ENCODE measurements around the gene FHL2.
"Not testable (repeated sequence)": the region's sequence is repeated elsewhere in the genome, so short reads cannot be mapped to it uniquely, and the experiment has no call there.

FHL2 gene

GRCh38 chr2:105398336-105399206, at the start of gene FHL2:
Gene FHL2 (minus strand): TSS chr2:105399051. CDS start chr2:105386516, 12,535 bp downstream.
- peak; percentile 87 for DNase-seq

- no peak for DNase-seq
Observed at GRCh38 chr2:105447476-105447875, 48.6 kb upstream of the FHL2 start.

GRCh38 chr2:105446501-105446900, 47.6 kb upstream of the FHL2 start:
- no peak for DNase-seq

DNA sequence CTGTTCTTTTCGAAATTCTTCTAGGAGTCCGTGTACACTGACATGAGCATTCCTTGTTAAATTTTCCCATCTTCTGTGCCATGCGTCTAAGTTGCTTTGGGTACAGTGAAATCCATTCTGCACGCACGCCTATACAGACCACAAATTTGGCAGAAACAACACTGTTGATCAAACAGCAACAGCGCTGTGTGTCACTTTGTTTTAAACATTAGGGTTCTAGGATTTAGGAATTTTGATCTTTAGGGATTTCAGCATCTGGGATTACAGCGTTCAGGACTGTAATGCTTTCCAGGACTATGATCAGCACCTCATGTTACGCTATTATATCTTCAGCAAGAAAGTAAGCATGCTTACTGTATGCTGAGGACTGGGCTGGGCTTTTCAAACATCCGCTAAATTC, 47.1 kb upstream of the FHL2 start:
- no peak for DNase-seq

DNA sequence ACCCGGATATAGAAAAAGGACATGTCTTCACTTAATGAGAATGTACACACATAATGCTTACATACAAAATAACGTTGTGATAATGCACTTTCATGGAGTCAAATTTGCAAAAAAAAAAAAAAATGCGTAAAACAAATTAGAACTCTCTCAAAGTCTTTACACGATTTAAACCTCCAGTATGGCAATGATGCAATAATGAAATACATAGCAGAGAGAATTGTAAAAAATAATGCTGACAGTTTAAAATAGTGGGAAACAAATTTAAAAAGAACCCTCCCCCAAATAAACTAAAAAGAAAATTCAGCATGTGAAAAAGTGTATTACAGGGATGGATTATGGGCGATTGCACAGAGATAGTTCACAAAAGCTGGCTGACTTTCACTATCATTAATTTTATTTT, 46.6 kb upstream of the FHL2 start:
- no peak for DNase-seq

DNA sequence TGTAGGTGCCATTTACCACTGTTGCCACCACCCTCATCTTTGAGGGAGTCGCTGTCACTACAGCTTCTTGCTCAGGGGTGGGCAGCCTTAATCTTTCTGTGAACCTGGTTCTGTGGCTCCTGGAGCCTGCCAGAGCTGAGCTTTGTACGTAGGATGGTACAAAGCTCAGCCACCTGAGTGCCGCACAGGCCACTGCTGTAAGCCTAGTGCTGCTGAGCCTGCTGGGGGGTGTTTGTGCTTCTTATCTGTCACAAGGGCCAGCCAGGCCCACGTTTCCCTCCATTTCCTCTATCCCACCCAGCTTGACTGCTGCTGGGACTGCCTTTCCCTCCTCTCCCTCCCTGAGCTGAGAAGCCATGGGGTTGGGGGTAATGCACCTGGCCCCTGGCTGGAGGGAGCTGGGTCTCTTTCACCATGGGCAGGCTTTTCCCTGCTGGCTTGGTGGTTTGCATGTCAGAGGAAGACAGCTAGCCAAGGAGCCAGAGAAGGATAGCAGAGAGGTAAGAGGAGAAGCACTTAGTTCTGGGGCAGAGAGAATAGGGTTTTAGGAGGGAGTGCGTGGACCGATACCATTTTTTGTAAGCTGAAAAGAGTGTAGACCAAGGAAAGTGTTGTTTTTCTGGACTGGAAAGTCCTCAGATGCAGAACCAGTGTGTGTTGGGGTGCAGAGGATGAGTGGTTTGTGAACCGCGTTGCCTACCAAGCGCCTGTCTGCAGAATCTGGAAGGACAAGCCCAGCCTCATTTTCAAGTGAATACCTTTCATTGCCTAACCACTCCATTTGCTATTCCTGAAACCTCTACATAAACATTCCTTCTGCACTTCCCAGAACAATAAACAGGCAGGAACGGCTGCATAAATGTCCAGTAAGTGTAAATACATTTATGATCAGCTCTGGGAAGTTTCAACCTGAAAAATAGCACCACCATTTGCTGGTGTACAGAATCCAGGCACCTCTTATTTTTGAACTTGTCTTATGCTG, 45.1 kb upstream of the FHL2 start:
- DNase-seq: no peak

DNA sequence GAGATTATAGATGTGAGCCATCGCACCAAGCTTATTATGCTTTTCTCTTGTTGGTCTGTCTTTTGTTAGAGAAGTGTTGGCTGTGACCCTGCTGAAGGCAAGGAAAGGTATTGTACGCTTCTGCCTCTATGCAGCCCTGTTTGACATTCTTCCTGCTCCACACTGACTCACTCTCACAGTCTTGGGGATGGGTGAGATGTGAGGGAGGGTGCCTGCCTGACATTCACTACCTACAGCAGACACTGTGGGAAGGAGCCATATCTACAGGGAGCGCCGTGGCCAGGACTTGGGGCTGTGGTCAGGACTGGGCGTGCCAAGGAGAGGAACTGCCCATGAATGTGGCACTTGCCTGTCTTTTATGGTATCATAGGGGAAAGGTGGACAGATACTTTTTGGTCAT, 43.9 kb upstream of the FHL2 start:
- DNase-seq: no peak

DNA sequence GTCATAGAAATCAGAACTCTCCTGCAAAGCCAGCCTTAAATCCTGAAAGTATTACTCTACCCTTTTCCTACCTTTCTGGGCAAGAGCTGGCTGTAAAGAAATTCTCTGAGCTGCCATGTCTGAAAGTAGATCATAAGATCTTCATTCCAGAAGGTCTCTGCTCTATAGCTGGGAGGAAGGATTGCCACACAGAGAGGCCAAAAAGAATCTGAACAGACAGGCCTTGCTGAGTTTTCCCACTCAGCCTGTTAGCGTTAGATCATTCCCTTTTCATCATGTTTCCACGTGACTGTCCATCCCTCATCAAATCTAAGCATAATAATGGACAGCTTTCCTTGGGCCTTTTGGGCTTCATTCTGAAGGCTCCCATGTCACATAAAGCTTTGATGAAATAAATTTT, 43.2 kb upstream of the FHL2 start:
- DNase-seq: no peak

GRCh38 chr2:105439141-105439540, 40.3 kb upstream of the FHL2 start:
- no peak for DNase-seq

DNA sequence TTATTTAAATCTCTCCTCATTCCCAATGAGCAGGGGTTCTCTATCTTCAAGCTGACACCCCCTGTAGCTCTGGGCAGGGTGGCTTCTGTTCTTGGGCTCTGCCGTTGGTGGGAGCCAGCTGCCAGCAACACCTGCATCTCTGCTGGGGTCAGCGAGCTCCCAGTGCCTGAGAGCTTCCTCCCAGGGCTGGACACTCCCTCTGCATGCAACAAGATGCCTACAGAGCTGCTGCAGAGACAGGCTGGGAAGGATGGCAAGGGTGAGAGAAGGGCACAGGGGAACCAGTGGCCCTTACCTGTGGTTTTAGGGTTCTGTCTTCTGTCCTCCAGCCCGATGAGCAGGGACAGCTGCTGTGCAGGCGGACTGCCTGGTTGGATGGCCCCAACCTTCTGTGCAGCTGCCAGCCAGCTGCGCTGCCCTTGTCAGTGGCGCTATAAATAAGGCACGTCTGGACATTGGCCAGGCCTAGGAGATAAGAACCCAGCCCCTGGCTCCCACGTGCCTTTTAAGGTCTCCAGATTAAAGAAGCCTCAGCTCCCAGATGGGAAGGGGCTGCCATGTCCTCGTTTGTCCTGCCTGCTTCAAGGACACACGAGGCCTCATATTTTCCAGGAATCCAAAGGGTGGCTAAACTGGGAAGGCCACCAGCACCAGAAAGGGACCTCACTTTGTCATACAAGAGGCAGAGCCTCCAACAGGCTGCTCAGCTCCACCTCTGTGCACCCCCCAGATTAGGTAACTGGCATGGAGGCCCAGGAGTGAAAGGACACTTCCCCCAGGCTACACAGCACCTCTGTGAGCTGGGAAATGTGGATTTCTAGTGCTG, 39.5 kb upstream of the FHL2 start:
- peak; percentile 65 for DNase-seq

- DNase-seq: no peak
Observed at GRCh38 chr2:105437708-105438103, 38.9 kb upstream of the FHL2 start.

- no peak for DNase-seq
Observed at GRCh38 chr2:105432749-105433148, 33.9 kb upstream of the FHL2 start.

DNA sequence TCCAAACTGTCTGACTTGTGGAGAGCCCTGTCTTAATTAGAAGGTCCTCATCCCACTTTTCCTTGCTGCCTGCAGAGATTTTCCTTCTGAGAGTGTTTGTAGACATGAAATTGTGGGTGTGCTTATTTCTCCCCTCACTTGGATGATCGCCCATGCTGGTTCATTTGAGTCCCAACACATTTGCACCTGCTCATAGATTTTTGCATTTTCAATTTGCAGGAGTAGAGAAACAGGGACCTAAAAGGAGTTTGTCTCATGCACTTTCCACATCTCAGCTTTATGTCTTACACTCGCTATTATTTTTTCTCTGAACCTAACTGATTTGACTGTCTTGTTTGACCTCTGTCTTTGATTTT, 33.2 kb upstream of the FHL2 start:
- no peak for DNase-seq

DNA sequence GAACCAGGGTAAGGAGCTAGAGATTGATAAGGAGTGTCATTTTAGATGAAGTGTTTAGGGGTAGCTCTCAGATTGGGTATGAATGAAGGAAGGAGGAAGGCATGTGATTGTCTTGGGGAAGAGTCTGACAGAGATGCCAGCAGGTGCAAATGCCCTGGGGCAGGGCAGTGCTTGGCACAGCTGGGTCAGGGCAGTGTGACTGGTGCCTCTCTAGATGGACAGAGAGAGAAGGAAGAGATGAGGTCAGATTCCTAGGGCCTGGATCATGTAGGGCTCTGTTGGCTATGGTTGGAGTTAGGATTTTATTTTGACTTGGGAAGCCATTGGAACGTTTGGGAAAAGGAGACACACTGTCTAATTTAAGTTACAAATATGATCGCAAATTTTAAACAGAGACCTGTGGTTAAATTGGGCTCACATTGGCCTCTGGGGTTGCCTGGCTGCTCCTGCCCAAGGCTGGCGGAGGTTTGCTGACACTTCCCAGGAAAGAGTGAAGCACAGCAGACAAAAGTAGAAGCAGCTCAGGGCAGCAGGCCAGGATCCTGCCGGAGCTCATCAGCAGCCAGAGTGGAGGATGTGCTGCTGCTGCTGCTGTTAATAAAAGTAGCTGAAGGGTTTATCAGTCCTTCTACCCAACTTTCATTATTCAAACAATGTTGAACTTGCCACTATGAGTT, 32.7 kb upstream of the FHL2 start:
- DNase-seq: peak; percentile 73

DNA sequence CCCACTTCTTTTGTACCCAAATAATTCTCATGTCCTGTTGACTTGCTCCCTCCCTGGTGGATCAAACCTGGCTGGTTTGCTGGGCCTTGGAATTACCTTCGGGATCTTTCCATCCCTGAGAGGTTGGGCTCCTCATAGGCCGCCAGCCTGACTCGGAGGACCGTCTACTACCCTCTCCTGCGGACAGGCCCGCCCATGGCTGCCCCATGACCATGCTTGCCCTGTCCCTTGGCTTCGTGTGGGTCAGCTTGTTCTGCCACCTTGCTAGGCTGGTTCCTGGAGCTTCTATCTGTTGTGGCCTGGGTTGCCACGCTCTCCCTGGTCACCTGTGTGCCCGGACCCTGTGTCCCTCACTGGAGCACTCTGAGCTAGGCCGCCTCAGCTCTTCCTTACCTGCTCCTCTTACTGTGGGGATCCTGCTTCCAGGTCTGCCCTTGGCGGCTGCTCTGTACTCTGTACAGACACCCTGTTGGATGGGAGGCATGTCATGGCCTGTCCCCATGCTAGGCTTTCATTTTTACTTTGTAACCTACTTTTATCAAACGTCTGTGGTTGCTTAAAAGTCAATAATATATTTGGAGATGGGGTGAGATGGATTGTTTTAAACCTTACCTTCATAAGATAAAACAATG, 29.7 kb upstream of the FHL2 start:
- DNase-seq: no peak

DNA sequence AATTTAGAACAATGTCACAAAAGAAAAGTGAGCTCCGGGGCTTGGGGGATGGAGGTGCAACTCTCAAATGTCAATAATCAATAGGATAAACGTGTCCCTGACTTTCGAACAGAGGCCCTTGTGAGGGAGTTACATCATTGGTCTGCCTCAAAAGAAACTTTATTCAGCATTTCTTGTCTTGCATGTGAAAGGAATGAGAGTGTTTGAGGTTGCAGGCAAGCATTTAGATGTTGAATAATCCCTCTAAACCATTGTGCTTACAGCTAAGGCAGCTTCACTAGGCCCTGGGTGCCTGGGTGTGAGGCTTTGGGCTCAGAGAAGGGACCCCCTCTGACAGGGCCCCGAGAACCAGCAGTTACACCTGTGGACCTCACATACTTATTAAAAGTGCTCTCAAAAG, 28.6 kb upstream of the FHL2 start:
- no peak for DNase-seq

GRCh38 chr2:105426626-105427292, 27.9 kb upstream of the FHL2 start:
- no peak for DNase-seq

GRCh38 chr2:105425936-105426625, 27.2 kb upstream of the FHL2 start:
- no peak for DNase-seq

- DNase-seq: not testable (repeated sequence)
Observed at GRCh38 chr2:105424836-105425235, 26.0 kb upstream of the FHL2 start.

- DNase-seq: no peak
Observed at GRCh38 chr2:105422801-105423200, 23.9 kb upstream of the FHL2 start.

DNA sequence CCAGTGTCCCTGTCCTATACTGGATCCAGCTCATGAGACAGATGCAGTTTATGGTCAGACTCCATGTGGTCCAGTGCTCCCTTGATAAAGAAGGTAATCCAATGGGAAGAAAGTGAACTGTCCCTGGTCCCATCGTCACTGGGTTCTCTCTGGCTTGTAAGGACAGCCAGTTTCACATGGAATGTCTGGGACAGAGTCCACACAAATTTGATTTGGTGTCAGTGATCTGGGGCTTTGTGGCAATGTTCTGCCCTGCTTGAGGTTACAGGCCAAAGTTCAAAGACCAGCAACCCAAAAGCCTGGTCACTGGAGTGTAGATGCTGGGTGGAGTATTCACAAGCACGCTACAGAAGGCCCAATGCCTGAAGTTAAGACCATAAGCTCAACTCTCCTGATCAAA, 22.2 kb upstream of the FHL2 start:
- no peak for DNase-seq
